ENCODE data around the gene LSAMP. TPM values are rescaled to one million over a fixed set of nuclear protein-coding genes. Genes with fewer than 3 reads are reported as not detected.

Gene LSAMP
- total RNA-seq, 1 experiment from 2014 or later = 3.1 TPM

DNA sequence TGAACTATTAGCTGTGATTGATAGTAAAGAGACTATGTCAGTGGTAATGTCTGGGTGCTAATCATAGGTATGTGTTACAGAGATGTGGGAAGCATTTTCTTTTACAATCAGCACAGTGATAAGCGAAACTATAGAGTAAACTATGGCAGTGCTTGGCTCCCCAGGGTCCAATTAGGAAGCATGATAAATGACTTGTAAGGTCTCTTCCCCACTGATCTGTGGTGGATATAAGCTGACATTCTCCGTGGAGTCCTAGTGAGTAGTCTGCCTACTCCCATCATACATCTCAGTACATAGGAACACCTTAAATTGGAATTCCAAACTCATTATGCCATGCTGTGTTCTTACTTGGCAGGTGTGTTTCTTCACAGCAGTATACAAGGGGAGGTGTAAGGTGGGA lies 617.8 kb downstream of the LSAMP start:
- DNase-seq (ENCODE audit: low read depth, low spot score) (no peak), ATAC-seq (no peak)
- TF ChIP-seq SIN3A (IDR thresholded peaks at IDR 0.05; ENCODE audit: borderline replicate concordance, insufficient read depth, low read depth, low read length) (no peak), CTCF (IDR thresholded peaks at IDR 0.05) (no peak), TCF7L2 (IDR thresholded peaks at IDR 0.05; ENCODE audit: low read depth, low read length) (no peak), POLR2AphosphoS5 (IDR thresholded peaks at IDR 0.05; ENCODE audit: low read depth, low read length) (no peak), REST (IDR thresholded peaks at IDR 0.05; ENCODE audit: insufficient read depth in 1 of 2, low read depth in 2 of 2, low read length in 1 of 2) (no peak)
- H3K27ac ChIP-seq (ENCODE audit: low read length) = no peak overlapping the region
- no peaks in the 10 kb centered on the region for H3K27me3 ChIP-seq (ENCODE audit: control insufficient read depth, insufficient read depth, low read length)
- H3K4me3 ChIP-seq (ENCODE audit: low read depth in 2 of 2, low read length in 2 of 2) = no peak overlapping the region
- intact Hi-C loops (cut with micrococcal nuclease; ENCODE audit: unreplicated experiment) = no loop called here
- CTCF ChIA-PET = interaction anchor here (0.7 kb wide), 1 partner anchor 12 kb away, joined by 8 read pairs; no protein-coding TSS in a partner anchor
- H3K9me3 ChIP-seq (ENCODE audit: control insufficient read depth, insufficient read depth, low read depth, low read length) = no peaks in the 10 kb centered on the region
- H3K36me3 ChIP-seq (ENCODE audit: control insufficient read depth, insufficient read depth, low read length) = no peaks in the 10 kb centered on the region
- no TSS peak for BruUV-seq (replicated peaks)
- H3K4me1 ChIP-seq (ENCODE audit: control insufficient read depth, insufficient read depth, low read length) = no peaks in the 10 kb centered on the region
- in situ Hi-C loops (cut with HindIII; ENCODE audit: low pct_unique_long_range_greater_than_20kb, low sequenced_read_pairs) = no loop called here
- POLR2A ChIA-PET = no interaction called here

- no peak overlapping the region for H3K27ac ChIP-seq (ENCODE audit: low read length)
- no peaks in the 10 kb centered on the region for H3K4me1 ChIP-seq (ENCODE audit: control insufficient read depth, insufficient read depth, low read length)
- POLR2A ChIA-PET = no interaction called here
- H3K9me3 ChIP-seq (ENCODE audit: control insufficient read depth, insufficient read depth, low read depth, low read length) = no peaks in the 10 kb centered on the region
- TF ChIP-seq CTCF (IDR thresholded peaks at IDR 0.05) = no peak
- no peak for TF ChIP-seq TCF7L2 (IDR thresholded peaks at IDR 0.05; ENCODE audit: low read depth, low read length)
- TF ChIP-seq POLR2AphosphoS5 (IDR thresholded peaks at IDR 0.05; ENCODE audit: low read depth, low read length) = no peak
- TF ChIP-seq SIN3A (IDR thresholded peaks at IDR 0.05; ENCODE audit: borderline replicate concordance, insufficient read depth, low read depth, low read length) = no peak
- TF ChIP-seq REST (IDR thresholded peaks at IDR 0.05; ENCODE audit: insufficient read depth in 1 of 2, low read depth in 2 of 2, low read length in 1 of 2) = no peak
- CTCF ChIA-PET = interaction anchor here (0.6 kb wide), 1 partner anchor 24 kb away, joined by 5 read pairs; no protein-coding TSS in a partner anchor
- intact Hi-C loops (cut with micrococcal nuclease; ENCODE audit: unreplicated experiment) (no loop called here), in situ Hi-C loops (cut with HindIII; ENCODE audit: low pct_unique_long_range_greater_than_20kb, low sequenced_read_pairs) (no loop called here)
- no peaks in the 10 kb centered on the region for H3K36me3 ChIP-seq (ENCODE audit: control insufficient read depth, insufficient read depth, low read length)
- DNase-seq (ENCODE audit: low read depth, low spot score) (no peak), ATAC-seq (no peak)
- H3K27me3 ChIP-seq (ENCODE audit: control insufficient read depth, insufficient read depth, low read length) = no peaks in the 10 kb centered on the region
- H3K4me3 ChIP-seq (ENCODE audit: low read depth in 2 of 2, low read length in 2 of 2) = no peak overlapping the region
- no TSS peak for BruUV-seq (replicated peaks)
These were observed 620.2 kb downstream of the LSAMP start for GRCh38 chr3:115825046-115825445.
